Sigmoid colon (tissue), 3 donors: ENCODE data around the gene SDHC.

Experiments
- POLR2A ChIP-seq, 2 donors: fragments of 450-650 bp; IDR thresholded peaks; one replicate each; pipeline ENCODE4 v1.6.1; 2016; ENCODE audit warnings: antibody characterized with exemption in 2 of 2, mild to moderate bottlenecking in 2 of 2, moderate library complexity in 2 of 2
- TF ChIP-seq, protein P1 (sequence below), 4 experiments: fragments of 450-650 bp in 3 of 4; fragments of 200-600 bp in 1 of 4; IDR thresholded peaks; one replicate each; pipeline ENCODE4 v1.5.1; 2016 to 2019; ENCODE audit warnings: antibody characterized with exemption in 4 of 4, mild to moderate bottlenecking in 3 of 4, moderate library complexity in 2 of 4

DNA sequence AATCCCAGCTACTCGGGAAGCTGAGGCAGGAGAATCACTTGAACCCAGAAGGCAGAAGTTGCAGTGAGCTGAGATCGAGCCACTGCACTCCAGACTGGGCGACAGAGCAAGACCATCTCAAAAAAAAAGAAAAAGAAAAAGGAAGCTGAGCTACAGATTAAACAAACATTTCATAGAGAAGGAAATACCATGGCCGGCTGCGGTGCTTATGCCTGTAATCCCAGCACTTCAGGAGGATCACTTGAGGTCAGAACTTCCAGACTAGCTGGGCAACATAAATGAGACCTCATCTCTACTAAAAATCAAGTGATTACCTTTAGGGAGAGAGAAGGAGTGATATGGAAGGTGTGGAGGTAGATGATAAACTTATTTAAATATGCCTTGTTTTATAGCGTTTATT is 67.5 kb downstream of the SDHC start:
- TF ChIP-seq, protein P1, sequence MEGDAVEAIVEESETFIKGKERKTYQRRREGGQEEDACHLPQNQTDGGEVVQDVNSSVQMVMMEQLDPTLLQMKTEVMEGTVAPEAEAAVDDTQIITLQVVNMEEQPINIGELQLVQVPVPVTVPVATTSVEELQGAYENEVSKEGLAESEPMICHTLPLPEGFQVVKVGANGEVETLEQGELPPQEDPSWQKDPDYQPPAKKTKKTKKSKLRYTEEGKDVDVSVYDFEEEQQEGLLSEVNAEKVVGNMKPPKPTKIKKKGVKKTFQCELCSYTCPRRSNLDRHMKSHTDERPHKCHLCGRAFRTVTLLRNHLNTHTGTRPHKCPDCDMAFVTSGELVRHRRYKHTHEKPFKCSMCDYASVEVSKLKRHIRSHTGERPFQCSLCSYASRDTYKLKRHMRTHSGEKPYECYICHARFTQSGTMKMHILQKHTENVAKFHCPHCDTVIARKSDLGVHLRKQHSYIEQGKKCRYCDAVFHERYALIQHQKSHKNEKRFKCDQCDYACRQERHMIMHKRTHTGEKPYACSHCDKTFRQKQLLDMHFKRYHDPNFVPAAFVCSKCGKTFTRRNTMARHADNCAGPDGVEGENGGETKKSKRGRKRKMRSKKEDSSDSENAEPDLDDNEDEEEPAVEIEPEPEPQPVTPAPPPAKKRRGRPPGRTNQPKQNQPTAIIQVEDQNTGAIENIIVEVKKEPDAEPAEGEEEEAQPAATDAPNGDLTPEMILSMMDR (IDR thresholded peaks at IDR 0.05): no peak
- TF ChIP-seq POLR2A (IDR thresholded peaks at IDR 0.05): no peak
